ENCODE results near the gene KRTAP10-3. TPM values are rescaled to one million over a fixed set of nuclear protein-coding genes. Genes with fewer than 3 reads are reported as not detected.

The KRTAP10-3 gene
- total and polyA plus RNA-seq, 2 of the 13 experiments (the other 11 are each of a cell fraction or from before 2014, with no cell fraction given) = not detected

- ATAC-seq (peak; percentile 47), DNase-seq (ENCODE audit: low spot score) (peak; percentile 57), FAIRE-seq (peak; percentile 48)
- Histone ChIP-seq H4K20me1 (ENCODE audit: insufficient read depth, low read length) (no peaks in the 10 kb centered on the region), H3K79me2 (ENCODE audit: insufficient read depth, low read length) (peaks cover 25% of the 10 kb centered on the region), H3K4me1 (ENCODE audit: insufficient read depth, low read length) (peaks cover 63% of the 10 kb centered on the region), H3K4me2 (ENCODE audit: low read depth, low read length) (peak overlapping the region; percentile 57), H3K27me3 (ENCODE audit: control insufficient read depth in 1 of 2, insufficient read depth in 2 of 2, low read length in 2 of 2) (no peaks in the 10 kb centered on the region; a peak in 1 of 5 replicates), H2AFZ (ENCODE audit: low read length) (no peak overlapping the region), H3K4me3 (replicated peaks in 1 of 3; ENCODE audit: insufficient read depth in 1 of 3, low read depth in 2 of 3, low read length in 3 of 3) (peak overlapping the region in 1 of 3 experiments; percentile 23; a peak in 1 of 6 replicates), H3K9ac (ENCODE audit: insufficient read depth, low read depth, low read length) (no peak overlapping the region), H3K36me3 (replicated peaks in 1 of 2; ENCODE audit: control insufficient read depth in 1 of 2, insufficient read depth in 2 of 2, low read length in 2 of 2) (peaks cover 14 to 19% of the 10 kb centered on the region in 2 experiments), H3K27ac (ENCODE audit: extremely low read length, insufficient read depth, low read length) (peak overlapping the region; percentile 45), H3K9me3 (ENCODE audit: low read length) (no peaks in the 10 kb centered on the region)
- ChIA-PET CTCF (ENCODE audit: low intra/inter-chr PET ratio, low total read pairs) (interaction anchor here (2.0 kb wide), 1 partner anchor 283 kb away, joined by 14 read pairs; no protein-coding TSS in a partner anchor), POLR2A (interaction anchor here (0.6 to 1.6 kb wide), 3 partner anchors 27 to 283 kb away, joined by 3 to 4 read pairs (median 3); no protein-coding TSS in a partner anchor)
- in situ Hi-C loops (cut with HindIII; ENCODE audit: extremely low pct_ligation_motif_present, low pct_unique_long_range_greater_than_20kb) = no loop called here
- intact Hi-C loops (cut with micrococcal nuclease; ENCODE audit: unreplicated experiment) = loop anchor here (5.0 kb wide), 1 partner anchor 232 kb away; no protein-coding TSS in a partner anchor
- no TSS peak for BruUV-seq (replicated peaks)
- WGBS (ENCODE audit: low lambda C conversion rate) = 31% methylated on average over 23 of the region's 36 CpGs
- no peak for TF ChIP-seq CBX5 (CRISPR knock-in tag; IDR thresholded peaks at IDR 0.05; ENCODE audit: borderline replicate concordance)
- no peak for TF ChIP-seq MTF1 (CRISPR knock-in tag; IDR thresholded peaks at IDR 0.05)
- TF ChIP-seq HES4 (CRISPR knock-in tag; IDR thresholded peaks at IDR 0.05; ENCODE audit: borderline replicate concordance) = peak; percentile 88; the same call in 1 of the 2 replicates
- no peak for TF ChIP-seq GPN1 (CRISPR knock-in tag; IDR thresholded peaks at IDR 0.05; ENCODE audit: borderline replicate concordance)
- TF ChIP-seq ZNF709 (CRISPR knock-in tag; IDR thresholded peaks at IDR 0.05) = 0 out of 2 replicates have a peak, but pooled peaks have one; percentile 33
- TF ChIP-seq ZNF670 (CRISPR knock-in tag; IDR thresholded peaks at IDR 0.05; ENCODE audit: borderline replicate concordance) = no peak
- 0 out of 2 replicates have a peak, but pooled peaks have one; percentile 47 for TF ChIP-seq ZNF792 (CRISPR knock-in tag; IDR thresholded peaks at IDR 0.05)
- TF ChIP-seq ZNF839 (CRISPR knock-in tag; IDR thresholded peaks at IDR 0.05; ENCODE audit: borderline replicate concordance) = no peak
- TF ChIP-seq ZNF557 (CRISPR knock-in tag; IDR thresholded peaks at IDR 0.05) = no peak
- TF ChIP-seq, protein P1, sequence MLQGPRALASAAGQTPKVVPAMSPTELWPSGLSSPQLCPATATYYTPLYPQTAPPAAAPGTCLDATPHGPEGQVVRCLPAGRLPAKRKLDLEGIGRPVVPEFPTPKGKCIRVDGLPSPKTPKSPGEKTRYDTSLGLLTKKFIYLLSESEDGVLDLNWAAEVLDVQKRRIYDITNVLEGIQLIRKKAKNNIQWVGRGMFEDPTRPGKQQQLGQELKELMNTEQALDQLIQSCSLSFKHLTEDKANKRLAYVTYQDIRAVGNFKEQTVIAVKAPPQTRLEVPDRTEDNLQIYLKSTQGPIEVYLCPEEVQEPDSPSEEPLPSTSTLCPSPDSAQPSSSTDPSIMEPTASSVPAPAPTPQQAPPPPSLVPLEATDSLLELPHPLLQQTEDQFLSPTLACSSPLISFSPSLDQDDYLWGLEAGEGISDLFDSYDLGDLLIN (CRISPR knock-in tag; IDR thresholded peaks at IDR 0.05; ENCODE audit: borderline replicate concordance) = no peak
- no peak for TF ChIP-seq GABPA (IDR thresholded peaks at IDR 0.05; ENCODE audit: low read depth, low read length)
- TF ChIP-seq GABPA (CRISPR knock-in tag; IDR thresholded peaks at IDR 0.05; ENCODE audit: low read depth) = no peak
- TF ChIP-seq, protein P2, sequence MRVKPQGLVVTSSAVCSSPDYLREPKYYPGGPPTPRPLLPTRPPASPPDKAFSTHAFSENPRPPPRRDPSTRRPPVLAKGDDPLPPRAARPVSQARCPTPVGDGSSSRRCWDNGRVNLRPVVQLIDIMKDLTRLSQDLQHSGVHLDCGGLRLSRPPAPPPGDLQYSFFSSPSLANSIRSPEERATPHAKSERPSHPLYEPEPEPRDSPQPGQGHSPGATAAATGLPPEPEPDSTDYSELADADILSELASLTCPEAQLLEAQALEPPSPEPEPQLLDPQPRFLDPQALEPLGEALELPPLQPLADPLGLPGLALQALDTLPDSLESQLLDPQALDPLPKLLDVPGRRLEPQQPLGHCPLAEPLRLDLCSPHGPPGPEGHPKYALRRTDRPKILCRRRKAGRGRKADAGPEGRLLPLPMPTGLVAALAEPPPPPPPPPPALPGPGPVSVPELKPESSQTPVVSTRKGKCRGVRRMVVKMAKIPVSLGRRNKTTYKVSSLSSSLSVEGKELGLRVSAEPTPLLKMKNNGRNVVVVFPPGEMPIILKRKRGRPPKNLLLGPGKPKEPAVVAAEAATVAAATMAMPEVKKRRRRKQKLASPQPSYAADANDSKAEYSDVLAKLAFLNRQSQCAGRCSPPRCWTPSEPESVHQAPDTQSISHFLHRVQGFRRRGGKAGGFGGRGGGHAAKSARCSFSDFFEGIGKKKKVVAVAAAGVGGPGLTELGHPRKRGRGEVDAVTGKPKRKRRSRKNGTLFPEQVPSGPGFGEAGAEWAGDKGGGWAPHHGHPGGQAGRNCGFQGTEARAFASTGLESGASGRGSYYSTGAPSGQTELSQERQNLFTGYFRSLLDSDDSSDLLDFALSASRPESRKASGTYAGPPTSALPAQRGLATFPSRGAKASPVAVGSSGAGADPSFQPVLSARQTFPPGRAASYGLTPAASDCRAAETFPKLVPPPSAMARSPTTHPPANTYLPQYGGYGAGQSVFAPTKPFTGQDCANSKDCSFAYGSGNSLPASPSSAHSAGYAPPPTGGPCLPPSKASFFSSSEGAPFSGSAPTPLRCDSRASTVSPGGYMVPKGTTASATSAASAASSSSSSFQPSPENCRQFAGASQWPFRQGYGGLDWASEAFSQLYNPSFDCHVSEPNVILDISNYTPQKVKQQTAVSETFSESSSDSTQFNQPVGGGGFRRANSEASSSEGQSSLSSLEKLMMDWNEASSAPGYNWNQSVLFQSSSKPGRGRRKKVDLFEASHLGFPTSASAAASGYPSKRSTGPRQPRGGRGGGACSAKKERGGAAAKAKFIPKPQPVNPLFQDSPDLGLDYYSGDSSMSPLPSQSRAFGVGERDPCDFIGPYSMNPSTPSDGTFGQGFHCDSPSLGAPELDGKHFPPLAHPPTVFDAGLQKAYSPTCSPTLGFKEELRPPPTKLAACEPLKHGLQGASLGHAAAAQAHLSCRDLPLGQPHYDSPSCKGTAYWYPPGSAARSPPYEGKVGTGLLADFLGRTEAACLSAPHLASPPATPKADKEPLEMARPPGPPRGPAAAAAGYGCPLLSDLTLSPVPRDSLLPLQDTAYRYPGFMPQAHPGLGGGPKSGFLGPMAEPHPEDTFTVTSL (CRISPR knock-in tag; IDR thresholded peaks at IDR 0.05; ENCODE audit: borderline replicate concordance) = no peak
- TF ChIP-seq MED1 (CRISPR knock-in tag; IDR thresholded peaks at IDR 0.05) = peak; percentile 37; the same call in 1 of the 2 replicates
- no peak for TF ChIP-seq SP4 (CRISPR knock-in tag; IDR thresholded peaks at IDR 0.05)
- no peak for TF ChIP-seq HDAC6 (IDR thresholded peaks at IDR 0.05; ENCODE audit: low read depth, low read length)
- peak; percentile 68; the same call in 1 of the 2 replicates for TF ChIP-seq ZNF761 (CRISPR knock-in tag; conservative IDR thresholded peaks at IDR 0.05)
- no peak for TF ChIP-seq RELA (CRISPR knock-in tag; IDR thresholded peaks at IDR 0.05)
- TF ChIP-seq KAT7 (CRISPR knock-in tag; IDR thresholded peaks at IDR 0.05; ENCODE audit: borderline replicate concordance) = no peak
Observed at GRCh38 chr21:44510508-44511218, 47.9 kb downstream of the KRTAP10-3 start.
